Left renal pelvis (tissue), 4 donors: ENCODE measurements around the gene C1orf35. TPM values are rescaled to one million over a fixed set of nuclear protein-coding genes. Genes with fewer than 3 reads are reported as not detected.

Experiments used
- DNase-seq, 4 donors: peaks; one replicate each; pipeline ENCODE4 v3.0.0-alpha.2; 2013; ENCODE audit warnings: low read depth in 4 of 4, low spot score in 3 of 4
- polyA plus RNA-seq, 4 donors: library from polyadenylated mRNA; unstranded; fragments of 120-200 nt; gene quantifications; one replicate each; pipeline ENCODE4 v1.2.1, GENCODE V29; 2013; ENCODE audit not compliant: insufficient read length in 4 of 4

C1orf35 gene
- polyA plus RNA-seq, 4 donors: 11.5 to 26.3 (median 13.9) TPM

GRCh38 chr1:228110556-228110955, 7.4 kb upstream of the C1orf35 start:
- DNase-seq: no peak

GRCh38 chr1:228109962-228110488, 6.9 kb upstream of the C1orf35 start:
- DNase-seq: peak in 1 of 4 donors; percentile 27

- DNase-seq: peak; percentile 89 to 95 (median 94)
Measured at GRCh38 chr1:228109073-228109961, 6.2 kb upstream of the C1orf35 start, which contains the start of gene MRPL55. MRPL55 (minus strand) TSS chr1:228109299; CDS start chr1:228108260, 1,039 bp downstream.

- no peak for DNase-seq
Measured at GRCh38 chr1:228108742-228109072, 5.6 kb upstream of the C1orf35 start.

- DNase-seq: no peak
Measured at GRCh38 chr1:228108055-228108690, 5.0 kb upstream of the C1orf35 start.

GRCh38 chr1:228107636-228108035, 4.5 kb upstream of the C1orf35 start:
- DNase-seq: no peak

- DNase-seq: no peak
Measured at GRCh38 chr1:228106800-228107054, 3.6 kb upstream of the C1orf35 start.

GRCh38 chr1:228105996-228106799, 3.1 kb upstream of the C1orf35 start:
- DNase-seq: no peak

GRCh38 chr1:228105270-228105995, 2.3 kb upstream of the C1orf35 start:
- no peak for DNase-seq

- no peak for DNase-seq
Measured at GRCh38 chr1:228104526-228105269, 1.6 kb upstream of the C1orf35 start.

- no peak for DNase-seq
Measured at GRCh38 chr1:228101994-228102790, 933 bp downstream of the C1orf35 start.

- DNase-seq: no peak
Measured at GRCh38 chr1:228101614-228101993, 1.5 kb downstream of the C1orf35 start.

GRCh38 chr1:228100822-228101613, 2.1 kb downstream of the C1orf35 start:
- no peak for DNase-seq

GRCh38 chr1:228099331-228099732, 3.8 kb downstream of the C1orf35 start:
- DNase-seq: no peak

GRCh38 chr1:228098323-228098931, 4.7 kb downstream of the C1orf35 start:
- DNase-seq: no peak

- no peak for DNase-seq
Measured at GRCh38 chr1:228097333-228098081, 5.6 kb downstream of the C1orf35 start.
